NB4 (cell line): Measurements from ENCODE around the gene PPM1L.

ENCODE experiments used
- DNase-seq: peaks from one replicate; pipeline ENCODE4 v3.0.0; 2010; ENCODE audit warnings: low read depth
- H3K4me3 ChIP-seq: one replicate; pipeline ENCODE4 v1.5.1; 2011; ENCODE audit warnings: mild to moderate bottlenecking, low read depth, low read length, moderate library complexity
- MYC ChIP-seq: IDR thresholded peaks from 2 replicates; pipeline ENCODE4 v1.6.1; 2011; ENCODE audit warnings: low read depth, low read length
- POLR2A ChIP-seq: IDR thresholded peaks from 2 replicates; pipeline ENCODE4 v1.6.1; 2011; ENCODE audit warnings: mild to moderate bottlenecking; ENCODE audit not compliant: insufficient read length; ENCODE audit errors: extremely low read depth
- TF ChIP-seq, protein P1 (sequence below): IDR thresholded peaks from 2 replicates; pipeline ENCODE4 v1.6.1; 2011; ENCODE audit warnings: low read depth, low read length
- TF ChIP-seq, protein P2 (sequence below): IDR thresholded peaks from one replicate; pipeline ENCODE4 v1.5.1; 2012; ENCODE audit warnings: low read depth, low read length

The PPM1L gene

DNA sequence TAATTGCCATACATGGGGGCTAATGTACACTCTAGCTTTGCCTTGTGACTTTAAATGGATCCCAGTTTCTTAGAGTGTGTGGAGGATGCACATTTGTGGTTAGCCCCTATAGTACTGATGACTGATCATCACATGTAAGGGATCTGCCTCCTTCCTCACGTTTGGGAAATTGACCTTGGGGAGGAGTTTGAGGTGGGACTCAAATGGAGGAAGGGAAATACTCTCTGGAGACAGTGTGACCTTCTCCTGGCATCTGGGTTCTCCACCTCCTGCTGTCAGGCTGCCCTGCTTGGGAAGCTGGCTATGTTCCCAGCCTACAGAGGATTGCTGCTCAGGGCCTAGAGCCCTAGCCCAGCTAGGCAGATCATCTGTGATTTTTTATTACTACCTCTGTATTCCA is 48.7 kb downstream of the PPM1L start:
- DNase-seq: no peak
- H3K4me3 ChIP-seq: no peak overlapping the region
- TF ChIP-seq, protein P1, sequence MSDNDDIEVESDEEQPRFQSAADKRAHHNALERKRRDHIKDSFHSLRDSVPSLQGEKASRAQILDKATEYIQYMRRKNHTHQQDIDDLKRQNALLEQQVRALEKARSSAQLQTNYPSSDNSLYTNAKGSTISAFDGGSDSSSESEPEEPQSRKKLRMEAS: no peak
- TF ChIP-seq, protein P2, sequence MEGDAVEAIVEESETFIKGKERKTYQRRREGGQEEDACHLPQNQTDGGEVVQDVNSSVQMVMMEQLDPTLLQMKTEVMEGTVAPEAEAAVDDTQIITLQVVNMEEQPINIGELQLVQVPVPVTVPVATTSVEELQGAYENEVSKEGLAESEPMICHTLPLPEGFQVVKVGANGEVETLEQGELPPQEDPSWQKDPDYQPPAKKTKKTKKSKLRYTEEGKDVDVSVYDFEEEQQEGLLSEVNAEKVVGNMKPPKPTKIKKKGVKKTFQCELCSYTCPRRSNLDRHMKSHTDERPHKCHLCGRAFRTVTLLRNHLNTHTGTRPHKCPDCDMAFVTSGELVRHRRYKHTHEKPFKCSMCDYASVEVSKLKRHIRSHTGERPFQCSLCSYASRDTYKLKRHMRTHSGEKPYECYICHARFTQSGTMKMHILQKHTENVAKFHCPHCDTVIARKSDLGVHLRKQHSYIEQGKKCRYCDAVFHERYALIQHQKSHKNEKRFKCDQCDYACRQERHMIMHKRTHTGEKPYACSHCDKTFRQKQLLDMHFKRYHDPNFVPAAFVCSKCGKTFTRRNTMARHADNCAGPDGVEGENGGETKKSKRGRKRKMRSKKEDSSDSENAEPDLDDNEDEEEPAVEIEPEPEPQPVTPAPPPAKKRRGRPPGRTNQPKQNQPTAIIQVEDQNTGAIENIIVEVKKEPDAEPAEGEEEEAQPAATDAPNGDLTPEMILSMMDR: no peak
- no peak for TF ChIP-seq MYC
- TF ChIP-seq POLR2A: no peak

DNA sequence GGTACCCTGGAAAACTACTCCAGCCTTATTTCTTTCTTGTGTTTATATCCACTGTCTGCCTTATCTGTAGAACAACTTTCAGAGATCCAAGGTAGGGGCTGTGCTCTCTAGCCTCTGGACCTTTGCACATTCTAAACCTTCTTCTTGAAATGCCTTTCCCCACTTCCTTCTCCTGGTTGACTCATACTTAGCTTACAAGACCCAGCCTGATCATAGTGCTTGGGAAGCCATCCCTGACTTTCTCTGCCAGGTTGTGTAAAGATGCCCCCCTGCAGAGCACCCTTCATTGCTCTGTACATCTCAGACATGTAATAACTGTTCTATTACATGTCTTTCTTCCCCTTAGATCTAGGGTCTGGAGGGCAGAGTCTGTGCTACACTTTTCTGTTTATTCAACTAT is 50.1 kb downstream of the PPM1L start:
- no peak for DNase-seq

DNA sequence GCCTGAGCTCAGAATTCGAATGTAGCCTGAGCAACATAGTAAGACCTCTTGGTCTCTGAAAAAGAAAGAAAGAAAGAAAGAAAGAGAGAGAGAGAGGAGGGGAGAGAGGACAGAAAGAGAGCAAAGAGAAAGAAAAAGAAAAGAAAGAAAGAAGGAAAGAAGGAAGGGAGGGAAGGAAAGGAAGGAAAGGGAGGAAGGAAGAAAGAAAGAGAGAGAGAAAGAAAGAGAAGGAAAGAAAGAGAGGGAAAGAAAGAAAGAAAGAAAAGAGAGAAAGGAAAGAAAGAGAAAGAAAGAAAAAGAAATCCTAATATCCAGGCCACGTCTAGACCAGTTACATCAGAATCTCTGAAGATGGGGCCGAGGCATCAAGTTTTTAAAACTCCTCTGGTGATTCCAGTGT is 50.7 kb downstream of the PPM1L start:
- no peak overlapping the region for H3K4me3 ChIP-seq
- TF ChIP-seq, protein P1: no peak
- TF ChIP-seq MYC (no peak), POLR2A (no peak)
- TF ChIP-seq, protein P2: no peak
- no peak for DNase-seq

More for the DNA sequence above, 50.1 kb downstream of the PPM1L start:
- TF ChIP-seq, protein P1: no peak
- TF ChIP-seq MYC: no peak
- TF ChIP-seq, protein P2: no peak
- TF ChIP-seq POLR2A: no peak
- no peak overlapping the region for H3K4me3 ChIP-seq

DNA sequence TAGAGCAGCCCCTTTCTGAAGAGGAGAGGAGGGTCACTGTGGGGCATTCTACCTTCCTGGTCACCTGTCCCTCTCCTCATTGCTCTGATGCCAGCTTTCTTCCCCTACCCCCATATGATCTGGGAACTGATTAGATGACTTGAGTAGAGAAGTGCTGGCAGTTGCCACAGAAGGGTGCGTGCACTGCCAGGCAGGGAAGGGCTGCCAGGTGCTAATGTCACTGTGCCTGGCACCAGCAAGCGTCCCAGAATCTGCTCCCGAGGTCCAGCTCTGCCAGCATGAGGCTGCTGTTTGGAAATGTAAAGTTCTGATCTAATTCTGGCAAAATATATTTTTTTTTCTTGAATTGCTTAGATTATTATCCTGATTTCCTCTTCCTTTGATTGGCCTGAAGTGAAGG is 52.8 kb downstream of the PPM1L start:
- no peak overlapping the region for H3K4me3 ChIP-seq
- no peak for DNase-seq
- TF ChIP-seq POLR2A (no peak), MYC (no peak)
- TF ChIP-seq, protein P2: no peak
- TF ChIP-seq, protein P1: no peak

DNA sequence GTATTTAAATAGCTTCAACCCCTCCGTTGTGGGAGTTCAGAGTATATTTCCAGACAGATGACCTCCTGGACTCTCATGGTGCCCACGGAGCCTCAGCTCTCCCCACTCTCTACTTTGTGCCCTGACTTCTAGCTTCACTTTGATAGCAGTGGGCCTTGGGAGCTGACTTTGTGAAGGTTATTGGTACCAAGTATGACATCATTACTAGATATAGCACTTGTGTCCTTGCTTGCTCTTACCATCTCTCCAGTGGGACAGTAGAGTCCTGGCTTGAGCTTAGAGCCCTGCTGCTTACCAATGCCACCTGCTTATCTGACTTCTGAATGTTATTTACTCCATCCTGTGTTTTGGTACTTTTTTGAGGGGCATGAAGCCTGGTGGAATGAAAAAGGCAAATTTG is 53.4 kb downstream of the PPM1L start:
- H3K4me3 ChIP-seq: no peak overlapping the region
- no peak for DNase-seq
- TF ChIP-seq POLR2A (no peak), MYC (no peak)
- TF ChIP-seq, protein P1: no peak
- TF ChIP-seq, protein P2: no peak
